ENCODE data around the gene IGFBP7.

IGFBP7 gene, protein sequence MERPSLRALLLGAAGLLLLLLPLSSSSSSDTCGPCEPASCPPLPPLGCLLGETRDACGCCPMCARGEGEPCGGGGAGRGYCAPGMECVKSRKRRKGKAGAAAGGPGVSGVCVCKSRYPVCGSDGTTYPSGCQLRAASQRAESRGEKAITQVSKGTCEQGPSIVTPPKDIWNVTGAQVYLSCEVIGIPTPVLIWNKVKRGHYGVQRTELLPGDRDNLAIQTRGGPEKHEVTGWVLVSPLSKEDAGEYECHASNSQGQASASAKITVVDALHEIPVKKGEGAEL

DNA sequence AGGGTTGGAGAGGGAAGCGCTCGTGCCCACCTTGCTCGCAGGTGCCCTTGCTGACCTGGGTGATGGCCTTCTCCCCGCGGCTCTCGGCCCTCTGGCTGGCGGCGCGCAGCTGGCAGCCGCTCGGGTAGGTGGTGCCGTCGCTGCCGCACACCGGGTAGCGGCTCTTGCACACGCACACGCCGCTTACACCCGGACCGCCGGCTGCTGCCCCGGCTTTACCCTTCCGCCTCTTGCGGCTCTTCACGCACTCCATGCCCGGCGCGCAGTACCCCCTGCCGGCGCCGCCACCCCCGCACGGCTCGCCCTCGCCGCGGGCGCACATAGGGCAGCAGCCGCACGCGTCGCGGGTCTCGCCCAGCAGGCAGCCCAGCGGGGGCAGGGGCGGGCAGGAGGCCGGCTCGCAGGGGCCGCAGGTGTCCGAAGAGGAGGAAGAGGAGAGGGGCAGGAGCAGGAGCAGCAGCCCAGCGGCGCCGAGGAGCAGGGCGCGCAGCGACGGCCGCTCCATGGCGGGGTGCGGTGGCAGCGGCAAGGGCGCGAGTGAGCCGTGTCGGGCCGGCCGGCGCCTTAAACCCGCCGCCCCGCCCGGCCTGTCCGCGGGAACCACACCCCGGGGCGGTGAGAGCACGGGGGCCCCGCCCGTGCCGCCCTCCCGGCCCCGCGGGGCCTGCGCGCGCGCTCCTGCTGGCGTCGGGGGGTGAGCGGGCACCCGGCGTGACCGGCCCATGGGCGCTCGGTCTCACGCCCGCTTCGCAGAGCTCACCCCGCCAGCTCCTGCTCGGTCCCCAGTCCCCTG lies at the start of gene IGFBP7:
IGFBP7 (minus strand) TSS at position 539 of the 793 bp plus-strand sequence; CDS start at position 505, 34 bp downstream.
- DNase-seq, result peak; percentile 9

DNA sequence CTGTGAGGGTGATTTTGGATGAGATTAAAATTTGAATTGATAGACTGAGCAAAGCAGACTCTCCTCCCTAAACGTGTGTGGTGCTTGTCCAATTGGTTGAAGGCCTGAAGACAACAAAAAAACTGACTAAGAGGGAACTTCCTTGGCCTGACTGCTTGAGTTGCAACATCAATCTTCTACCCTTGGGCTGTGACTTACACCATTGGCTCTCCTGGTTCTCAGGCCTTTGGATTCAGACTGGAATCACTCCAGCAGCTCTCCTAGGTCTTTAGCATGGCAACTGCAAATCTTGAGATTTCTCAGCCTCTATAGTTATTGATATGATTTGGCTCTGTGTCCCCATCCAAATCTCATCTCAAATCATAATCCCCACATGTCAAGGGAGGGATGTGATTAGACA lies 49.7 kb upstream of the IGFBP7 start:
- no peak for DNase-seq

DNA sequence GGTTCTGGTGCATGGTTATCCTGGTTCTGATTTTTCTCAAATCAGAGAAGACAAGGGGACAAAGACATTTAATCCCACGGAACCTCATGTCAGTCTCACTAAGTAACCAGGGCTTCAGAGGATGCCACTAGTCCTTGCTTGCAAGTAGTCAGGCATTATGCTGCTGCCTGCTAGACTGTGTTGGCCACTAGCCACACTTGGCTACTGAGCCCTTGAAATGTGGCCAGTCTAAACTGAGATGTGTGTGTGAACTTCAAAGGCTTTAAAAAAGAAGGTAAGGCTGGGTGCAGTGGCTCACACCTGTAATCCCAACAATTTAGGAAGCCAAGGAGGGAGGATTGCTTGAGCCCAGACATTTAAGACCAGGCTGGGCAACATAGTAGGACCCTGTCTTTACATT lies 48.6 kb upstream of the IGFBP7 start:
- no peak for DNase-seq

DNA sequence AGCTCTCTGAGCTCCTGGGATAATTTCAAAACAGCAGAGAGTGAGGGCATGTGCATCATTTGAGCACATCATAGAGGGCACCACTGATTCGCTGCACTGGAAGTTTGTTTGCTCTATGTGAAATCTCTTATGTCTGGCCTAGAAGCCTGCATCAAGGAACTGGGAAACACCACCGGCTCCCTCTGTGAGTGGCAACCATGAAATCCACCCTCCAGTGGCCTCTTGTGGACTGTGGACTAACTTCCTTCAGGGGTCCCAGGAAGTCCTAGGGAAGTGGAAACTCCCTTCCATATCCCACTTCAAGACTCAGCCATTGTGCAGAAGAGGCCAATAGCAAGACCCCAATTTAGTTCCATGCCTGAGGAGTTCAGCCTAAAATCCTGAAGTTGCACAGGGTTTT lies 48.0 kb upstream of the IGFBP7 start:
- no peak for DNase-seq

DNA sequence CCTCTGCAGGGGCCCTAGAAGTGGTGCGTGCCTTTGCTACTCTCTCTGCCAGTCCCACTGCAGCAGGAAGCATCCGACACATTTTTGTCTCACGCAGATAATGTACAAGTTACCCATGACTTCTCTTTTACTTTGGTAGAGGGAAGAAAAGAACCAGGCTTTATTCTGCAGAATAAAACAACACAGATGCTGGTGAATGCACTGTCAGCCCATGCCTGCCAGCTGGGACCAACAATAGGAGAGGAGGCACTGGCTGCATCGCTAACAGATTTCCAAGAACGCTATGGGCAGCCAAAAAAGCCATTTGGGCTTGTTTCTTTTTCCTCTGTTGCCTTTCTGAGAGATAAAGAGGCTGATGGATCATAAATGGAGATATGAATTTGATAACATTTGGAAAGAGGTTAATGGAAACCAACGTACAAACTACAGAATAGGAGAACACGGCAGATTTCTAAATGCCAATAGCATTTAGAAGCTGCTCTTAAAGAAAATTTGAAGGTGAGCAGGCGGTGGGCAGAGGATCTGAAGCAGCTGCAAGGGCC lies 47.5 kb upstream of the IGFBP7 start:
- DNase-seq, result no peak

DNA sequence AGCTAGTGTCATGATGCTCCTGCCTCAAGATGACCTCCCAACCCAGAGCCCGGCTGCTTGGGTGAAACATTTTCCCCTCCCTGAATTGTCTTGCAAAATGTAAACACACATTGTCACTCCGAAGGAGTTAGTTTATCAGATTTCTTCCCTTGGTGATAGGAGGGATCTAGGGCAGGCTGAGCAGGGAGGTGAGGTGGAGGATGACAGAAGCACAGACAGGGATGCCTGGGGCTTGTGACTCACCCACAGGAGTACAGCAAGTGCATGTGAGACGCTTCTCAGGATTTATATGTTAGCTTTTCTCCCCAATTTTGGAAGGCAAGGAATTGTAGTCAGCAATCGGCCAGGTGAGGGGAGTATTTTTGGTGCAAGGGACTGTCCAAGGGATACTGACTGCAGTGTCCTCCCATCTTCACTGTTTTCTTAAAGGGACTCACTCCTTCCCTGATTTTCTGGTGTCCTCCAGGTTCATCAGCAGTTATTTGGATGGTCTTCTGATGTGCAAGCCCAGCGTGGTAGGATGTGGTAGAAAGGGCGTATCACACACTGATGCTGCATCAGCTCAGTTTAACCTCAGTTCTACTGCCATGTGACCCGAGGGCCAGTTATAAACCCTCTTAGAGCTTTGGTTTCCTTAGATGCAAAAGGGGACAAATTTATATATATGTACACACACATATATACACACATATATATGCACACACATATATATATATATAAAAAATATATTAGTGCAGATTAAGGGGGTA lies 46.2 kb upstream of the IGFBP7 start:
- no peak for DNase-seq

DNA sequence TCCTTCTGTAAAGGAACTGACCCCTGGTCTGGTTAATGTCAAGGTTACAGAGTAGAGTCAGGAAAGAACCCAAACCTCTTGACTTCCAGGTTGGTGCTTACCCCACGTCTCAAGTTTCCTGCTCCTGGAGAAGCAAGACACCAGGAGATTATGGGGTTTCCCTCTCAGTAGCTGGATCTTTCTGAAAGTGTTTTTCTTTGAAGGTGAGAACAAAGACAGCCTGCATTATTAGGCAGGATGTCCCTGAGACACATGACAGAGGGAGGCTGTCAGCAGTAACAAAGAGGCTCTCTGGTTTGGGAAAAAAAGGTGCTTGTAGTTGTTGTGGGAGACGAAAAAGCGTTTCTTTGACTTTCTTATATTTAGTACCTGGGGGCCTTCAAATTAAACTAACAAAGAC lies 44.7 kb upstream of the IGFBP7 start:
- DNase-seq, result no peak

DNA sequence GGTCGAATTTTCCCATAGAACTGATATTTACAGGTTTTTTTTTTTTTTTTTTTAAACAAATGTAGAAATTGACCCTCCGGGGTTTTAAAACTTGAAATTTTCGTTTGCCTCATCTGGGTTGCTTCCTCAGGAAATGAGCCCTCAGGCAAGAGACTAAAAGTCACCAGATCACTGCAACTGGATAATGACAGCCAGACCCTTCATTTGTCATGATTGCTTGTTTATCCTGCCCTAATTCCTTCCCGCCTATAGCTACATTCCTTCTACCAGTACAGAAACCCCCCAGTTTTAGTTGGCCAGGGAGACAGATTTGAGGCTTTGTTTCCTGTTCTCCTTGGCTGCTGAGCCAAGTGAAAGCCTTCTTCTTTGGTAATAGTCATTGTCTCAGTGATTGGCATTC lies 44.0 kb upstream of the IGFBP7 start:
- DNase-seq, result no peak

DNA sequence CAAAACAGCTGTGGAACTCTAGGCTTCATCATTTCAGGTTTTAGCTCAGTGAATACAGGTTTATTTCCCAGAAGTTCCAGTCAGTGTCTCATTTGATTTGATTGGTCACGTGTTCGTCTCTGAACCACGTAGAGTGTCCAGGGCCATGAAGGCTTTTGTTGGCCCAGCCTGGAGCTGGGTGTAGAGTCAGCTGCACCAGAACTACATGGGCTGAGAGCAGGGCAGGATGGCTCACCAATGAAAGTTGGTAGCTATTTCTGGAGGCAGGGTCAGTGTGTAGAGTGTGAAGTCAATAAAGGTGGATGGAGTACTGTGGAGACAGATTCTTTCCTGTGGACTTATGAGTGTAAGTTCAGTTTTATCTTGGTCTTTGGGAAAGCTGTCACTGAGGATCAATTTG lies 43.0 kb upstream of the IGFBP7 start:
- no peak for DNase-seq

DNA sequence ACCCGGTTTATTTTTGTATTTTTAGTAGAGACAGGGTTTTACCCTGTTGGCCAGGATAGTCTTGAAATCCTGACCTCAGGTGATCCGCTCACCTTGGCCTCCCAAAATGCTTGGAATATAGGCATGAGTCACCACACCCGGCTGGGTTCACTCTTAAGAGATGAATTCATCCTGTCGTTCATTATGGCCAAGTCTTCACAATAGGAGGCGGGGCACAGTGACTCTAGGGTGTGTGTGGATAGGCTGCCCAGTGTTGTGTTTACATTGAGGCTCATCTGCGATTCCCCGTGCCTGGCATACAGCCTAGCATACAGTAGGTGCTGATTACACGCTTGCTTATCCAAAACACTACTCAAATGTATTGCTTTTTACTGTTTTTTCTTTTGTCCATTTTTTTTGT lies 41.3 kb upstream of the IGFBP7 start:
- DNase-seq, result no peak

DNA sequence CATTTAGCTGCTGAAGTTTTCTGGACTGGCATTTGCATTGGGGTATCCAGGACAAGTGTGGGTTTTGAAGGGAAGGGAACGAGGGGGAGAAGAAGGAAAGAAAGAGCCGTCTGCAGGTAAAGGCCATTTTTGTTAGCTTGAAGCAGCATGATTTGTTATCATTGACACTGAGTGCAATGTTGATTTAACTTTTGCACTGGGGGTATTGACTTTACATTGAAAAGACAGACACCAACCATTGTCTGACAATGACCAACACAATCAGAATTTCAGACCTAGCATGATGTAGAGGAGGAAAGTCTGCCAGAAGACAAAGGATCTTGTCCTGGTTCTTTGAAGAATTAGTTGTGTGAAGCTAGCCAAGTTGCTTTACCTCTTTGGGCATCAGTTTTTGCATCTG lies 39.6 kb upstream of the IGFBP7 start:
- no peak for DNase-seq

DNA sequence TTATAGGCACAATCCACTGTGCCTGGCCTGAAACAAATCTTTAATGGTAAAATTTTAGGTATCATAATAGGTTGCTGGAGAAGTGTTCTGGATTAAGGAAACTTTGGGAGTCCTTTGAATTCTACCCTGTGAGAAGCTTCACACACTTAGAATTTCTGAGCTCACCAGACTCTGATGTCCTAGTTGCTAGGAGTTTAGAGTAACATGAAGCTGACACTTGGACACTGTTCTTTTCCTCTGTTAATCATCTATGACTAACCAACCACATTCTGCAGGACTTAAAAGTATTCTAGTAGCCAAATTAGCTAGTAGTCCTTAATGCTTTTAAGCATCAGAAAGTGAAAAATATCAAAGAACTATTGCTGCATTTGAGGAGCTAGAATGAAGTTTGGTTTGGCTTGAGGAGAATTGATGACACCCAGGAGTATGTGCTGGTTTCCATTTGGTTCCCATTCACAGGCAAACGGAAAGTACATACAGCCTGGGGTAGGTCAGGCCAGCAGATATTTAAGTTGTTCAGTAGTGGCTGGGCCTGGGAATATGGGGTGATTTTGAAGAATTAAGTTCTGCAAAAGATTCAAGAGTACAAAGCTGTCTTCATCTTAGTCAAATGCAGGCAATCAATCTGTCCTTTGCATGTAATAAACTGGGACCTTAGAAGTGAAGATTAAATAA lies 38.8 kb upstream of the IGFBP7 start:
- no peak for DNase-seq

DNA sequence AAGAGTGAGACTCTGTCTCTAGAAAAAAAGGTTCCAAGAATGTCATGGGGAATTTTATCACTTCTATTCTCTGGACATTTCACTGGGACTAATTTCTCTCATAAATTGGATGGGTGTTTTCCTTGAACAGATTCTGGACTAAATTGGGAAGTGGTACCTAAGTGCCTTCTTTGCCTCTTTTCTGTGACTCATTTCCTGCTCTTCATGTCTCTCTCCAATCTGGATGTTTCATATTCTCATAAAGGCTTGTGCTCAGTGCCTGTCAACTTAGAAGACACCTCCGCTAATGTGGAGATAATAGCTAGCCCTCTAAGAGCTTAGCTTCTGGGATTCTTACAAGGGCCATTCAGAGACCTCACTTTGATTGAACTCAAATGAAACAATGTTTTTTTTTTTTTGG lies 38.0 kb upstream of the IGFBP7 start:
- no peak for DNase-seq

DNA sequence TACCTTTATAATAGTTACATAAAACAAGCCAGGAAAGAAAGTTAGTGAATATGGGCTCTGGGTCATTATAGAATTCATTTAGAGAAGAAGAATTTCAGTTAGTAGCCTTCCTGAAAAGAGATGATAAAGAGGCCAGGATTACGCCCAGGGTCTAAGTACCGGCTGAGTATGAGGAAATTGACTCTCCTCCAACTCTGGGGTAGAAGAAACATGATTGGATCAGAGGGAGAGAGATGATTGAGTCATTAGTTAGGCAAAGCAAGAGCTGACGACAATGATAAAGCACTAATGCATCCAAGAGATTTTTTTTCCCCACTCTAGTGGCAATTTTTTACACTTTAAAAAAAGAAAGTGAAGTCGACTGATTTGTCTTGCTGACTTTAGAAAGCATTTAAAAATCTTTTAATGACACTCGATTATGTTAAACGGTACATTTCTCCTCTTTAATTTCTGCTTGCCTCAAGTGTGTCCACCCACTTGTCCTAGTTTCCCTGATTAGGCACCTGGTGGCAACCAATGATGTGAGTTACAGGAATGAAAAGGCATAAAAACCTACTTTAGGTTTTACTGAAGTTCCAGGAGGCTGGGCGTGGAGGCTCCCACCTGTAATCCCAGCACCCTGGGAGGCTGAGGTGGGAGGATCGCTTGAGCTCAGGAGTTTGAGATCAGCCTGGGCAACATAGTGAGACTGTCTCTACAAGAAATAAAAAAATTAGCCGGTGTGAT lies 37.3 kb upstream of the IGFBP7 start:
- no peak for DNase-seq

DNA sequence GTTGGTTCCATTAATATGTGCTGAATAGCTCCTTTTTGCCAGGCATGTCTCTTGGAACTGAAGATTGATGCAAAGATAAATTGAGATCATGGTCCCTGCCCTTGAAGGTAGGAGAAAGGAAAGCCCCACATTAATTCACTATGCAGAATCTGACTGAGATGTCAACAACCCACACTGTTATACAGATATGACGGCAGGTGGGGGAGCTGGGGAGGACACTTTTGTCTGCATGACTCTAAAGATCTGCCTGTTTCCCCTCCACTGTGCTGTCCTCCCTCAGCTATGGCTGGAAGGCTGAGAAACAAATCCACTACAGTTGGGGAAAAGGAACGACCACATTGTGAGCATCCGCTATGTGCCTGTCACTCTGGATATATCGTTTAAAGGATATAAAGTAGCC lies 36.3 kb upstream of the IGFBP7 start:
- DNase-seq, result no peak

DNA sequence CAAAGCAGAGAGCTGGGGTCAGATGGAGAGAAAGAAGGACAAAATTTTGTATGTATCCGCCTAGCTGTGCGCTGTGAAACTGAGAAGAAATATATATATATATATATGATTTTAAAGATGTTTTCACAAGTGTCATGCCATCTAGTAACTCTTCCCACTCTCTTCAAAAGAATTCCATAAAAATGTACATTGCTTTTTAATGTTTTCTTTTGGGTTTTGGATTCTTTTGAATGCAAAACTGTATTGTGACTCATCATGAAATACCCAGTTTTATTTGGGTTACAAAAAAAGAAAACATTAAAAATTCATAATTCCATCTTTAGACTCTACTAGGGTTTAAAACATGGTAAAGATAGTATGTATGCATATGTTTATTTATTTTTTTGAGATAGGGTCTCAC lies 34.3 kb upstream of the IGFBP7 start:
- DNase-seq, result no peak

DNA sequence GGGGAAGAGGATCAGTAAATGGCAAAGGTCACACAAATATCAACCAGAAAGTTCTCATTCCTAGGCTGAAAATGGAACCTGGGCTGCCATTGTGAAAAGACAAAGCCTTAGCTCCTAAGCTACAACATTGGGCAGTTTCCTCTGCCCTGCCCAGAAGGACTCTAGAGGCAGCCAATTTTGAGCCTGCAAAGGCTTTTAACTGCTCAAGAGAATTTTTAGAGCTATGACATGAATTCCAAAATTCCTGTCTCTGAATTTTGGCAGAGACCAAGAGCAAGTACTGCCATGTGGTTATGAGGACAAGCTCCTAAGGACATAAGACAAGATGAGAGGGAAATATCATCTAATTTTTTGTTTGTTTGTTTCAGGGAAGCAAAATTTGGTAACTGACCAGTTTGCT lies 29.6 kb upstream of the IGFBP7 start:
- no peak for DNase-seq

DNA sequence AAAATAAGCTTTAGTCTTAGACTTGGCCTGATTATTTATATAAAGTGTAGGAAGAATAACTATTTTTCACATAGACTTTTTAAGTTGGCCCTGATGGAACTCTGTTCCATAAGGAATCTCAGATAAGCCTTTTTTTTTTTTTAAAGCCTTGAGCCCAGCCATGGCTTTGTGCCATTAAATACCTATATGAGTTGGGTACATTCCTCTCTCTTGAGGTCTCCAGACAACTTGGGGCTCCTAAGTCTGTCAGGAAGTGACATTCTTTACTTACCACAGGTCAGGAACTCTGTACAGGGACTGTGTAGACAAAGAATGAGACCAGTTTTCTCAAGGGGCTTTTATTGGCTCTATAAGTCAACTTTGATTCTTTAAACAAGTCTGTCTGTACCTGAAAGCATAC lies 27.1 kb upstream of the IGFBP7 start:
- DNase-seq, result no peak

DNA sequence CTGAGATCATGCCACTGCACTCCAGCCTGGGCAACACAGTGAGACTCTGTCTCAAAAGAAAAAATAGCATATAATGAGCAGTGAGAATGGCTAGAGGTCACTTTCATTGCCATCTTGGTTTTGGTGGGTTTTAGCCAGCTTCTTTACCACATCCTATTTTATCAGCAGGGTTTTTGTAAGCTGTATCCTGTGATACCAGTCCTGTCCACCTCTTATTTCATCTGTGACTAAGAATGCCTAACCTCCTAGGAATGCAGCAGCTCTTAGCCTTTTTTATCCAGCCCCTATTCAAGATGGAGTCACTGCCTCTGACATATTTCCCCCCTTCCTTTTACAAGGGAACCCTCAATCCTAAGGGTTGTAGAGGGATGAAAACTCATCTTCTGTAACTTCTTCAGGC lies 26.1 kb upstream of the IGFBP7 start:
- DNase-seq, result no peak

DNA sequence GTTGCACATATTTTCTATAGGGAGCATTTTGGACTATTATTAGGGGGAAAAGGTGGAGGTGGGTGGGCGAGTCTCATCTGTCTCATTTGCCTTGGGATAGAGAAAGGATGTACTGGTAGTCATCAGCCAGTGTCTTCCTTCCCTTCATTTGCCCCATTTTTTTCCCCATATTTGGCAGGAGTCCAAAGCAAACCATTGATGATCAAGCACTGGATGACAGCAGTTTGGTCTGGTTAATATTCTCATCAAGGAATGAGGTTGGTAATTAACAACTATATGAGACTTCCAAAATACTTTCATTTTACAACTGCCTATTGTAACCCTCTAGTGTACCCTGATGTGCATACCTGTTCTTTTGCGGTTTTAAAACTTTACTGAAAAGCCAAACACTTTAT lies 22.6 kb upstream of the IGFBP7 start:
- no peak for DNase-seq

DNA sequence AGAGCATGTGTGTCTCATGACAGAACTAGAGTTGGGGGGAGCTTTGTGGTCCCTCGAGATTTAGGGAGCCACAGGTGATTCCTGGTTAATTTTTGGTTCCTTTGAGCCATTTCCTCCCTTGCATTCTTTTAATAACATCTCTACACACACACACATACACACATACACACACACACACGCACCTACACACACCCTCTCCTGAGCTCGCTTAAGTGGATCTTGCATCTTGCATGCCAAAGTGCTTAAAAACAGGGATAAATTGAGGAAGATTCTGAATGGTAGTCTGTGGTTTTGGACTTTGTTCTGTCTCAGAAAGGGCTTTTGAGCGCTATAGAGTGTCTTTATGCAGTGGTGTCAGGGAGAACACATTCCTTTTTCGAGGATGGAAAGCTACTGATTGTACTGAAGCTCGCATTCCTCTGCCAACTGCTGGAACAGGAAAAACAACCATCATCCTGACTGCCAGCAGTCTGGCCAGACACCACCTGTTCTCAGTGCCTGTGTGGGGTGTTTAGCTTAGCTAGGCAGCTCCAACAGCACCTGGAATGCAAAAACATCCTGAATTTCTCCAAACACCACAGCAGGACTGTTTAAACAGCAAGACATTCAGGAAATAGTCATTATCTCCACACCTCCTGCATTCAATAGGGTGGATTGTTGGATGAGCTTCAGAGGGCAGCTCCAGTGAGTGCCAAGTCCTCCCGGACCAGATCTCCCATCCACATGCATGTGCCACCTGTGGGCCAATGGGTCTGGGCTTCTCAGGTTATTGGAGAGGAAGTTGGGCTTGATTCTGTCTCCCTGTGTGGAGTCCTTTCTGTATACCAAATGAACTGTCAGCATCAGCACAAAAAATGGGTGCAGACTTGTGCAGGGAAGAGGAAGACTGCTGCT lies 21.9 kb upstream of the IGFBP7 start:
- DNase-seq, result no peak

All from stimulated activated CD4-positive, alpha-beta T cell treated with anti-CD3 and anti-CD28 coated beads, Interleukin-15, amount 100 ng/mL, for 24 hours (primary cell).